Urinary bladder (tissue), 4 donors: ENCODE measurements around the gene UNC13D. TPM values are rescaled to one million over a fixed set of nuclear protein-coding genes. Genes with fewer than 3 reads are reported as not detected.

Source experiments
- DNase-seq: peaks from one replicate; pipeline ENCODE4 v3.0.0-alpha.2; 2015; ENCODE audit errors: extremely low spot score
- H3K27ac ChIP-seq: one replicate; pipeline ENCODE4 v1.5.1; 2013; ENCODE audit warnings: low read depth, mild to moderate bottlenecking, moderate library complexity
- H3K36me3 ChIP-seq: one replicate; pipeline ENCODE4 v1.6.1; 2013; ENCODE audit warnings: mild to moderate bottlenecking, moderate library complexity; ENCODE audit not compliant: insufficient read depth
- H3K4me1 ChIP-seq: one replicate; pipeline ENCODE4 v1.6.1; 2013; ENCODE audit warnings: mild to moderate bottlenecking, moderate library complexity; ENCODE audit not compliant: insufficient read depth
- H3K4me3 ChIP-seq: one replicate; pipeline ENCODE4 v1.5.1; 2013; ENCODE audit warnings: low read depth, low read length
- WGBS: extraction: QIAGEN DNeasy Blood & Tissue Kit; methylation state at CpG from one replicate; pipeline ENCODE4 v1.1.7; 2013; 5-methylcytosine and 5-hydroxymethylcytosine counted together
- polyA plus RNA-seq: library from polyadenylated mRNA; stranded (reverse); fragments of 200-250 nt; gene quantifications from one replicate; pipeline ENCODE4 v1.2.3, GENCODE V29; 2013
- total RNA-seq: library from RNA; depleted of rRNA; stranded (reverse); fragments of >200 nt; gene quantifications from one replicate; pipeline ENCODE4 v1.2.3, GENCODE V29; 2014
- donor health status: healthy with polysubstance abuse.
- donor health status: healthy.

The UNC13D gene
- total and polyA plus RNA-seq, 2 donors = 10.6 to 13.0 TPM

DNA sequence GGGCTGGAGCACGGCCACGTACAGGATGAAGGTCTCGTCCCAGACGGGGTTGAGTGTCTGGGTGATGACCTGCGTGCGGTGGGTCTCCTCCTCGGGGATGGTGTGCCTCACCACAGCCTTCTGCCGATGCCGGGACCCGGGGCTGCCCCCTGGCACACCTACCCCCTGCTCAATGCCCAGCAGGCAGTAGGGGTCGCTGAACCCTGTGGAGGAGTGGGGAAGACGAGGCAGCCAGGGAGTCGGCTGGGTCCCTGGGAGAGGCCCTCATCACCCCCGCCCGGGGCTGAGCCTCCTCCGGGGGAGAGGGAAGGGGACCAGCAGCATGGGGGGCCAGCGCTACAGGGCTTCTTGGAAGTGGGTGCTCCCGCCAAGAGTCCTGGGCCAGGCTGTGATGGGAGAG, 1.8 kb downstream of the UNC13D start:
- 86% methylated on average over 18 of the region's 18 CpGs for WGBS
- no peak overlapping the region for H3K27ac ChIP-seq
- DNase-seq = no peak

DNA sequence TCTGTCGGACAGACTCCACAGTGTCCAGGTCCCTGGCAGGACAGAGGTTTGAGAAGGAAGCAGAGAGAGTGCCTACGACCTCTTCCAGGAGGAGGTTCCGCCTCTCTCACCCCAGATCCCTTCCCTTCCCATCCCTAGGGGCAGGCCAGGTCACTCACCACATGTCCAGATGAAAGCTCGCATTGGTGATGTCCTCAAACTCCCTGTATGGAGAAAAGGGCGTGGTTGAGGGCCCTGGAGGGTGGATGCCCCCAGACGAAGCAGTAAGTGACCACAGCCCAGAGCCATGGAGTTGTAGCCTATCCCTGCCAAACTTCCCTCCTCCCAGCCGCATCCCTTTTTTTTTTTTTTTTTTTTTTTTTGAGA, 3.4 kb downstream of the UNC13D start:
- WGBS = 71% methylated on average over 7 of the region's 7 CpGs
- DNase-seq = no peak
- Histone ChIP-seq H3K4me3 (no peak overlapping the region), H3K27ac (no peak overlapping the region), H3K36me3 (peaks cover 2% of the 10 kb centered on the region), H3K4me1 (no peaks in the 10 kb centered on the region)

More for the DNA sequence above, 1.8 kb downstream of the UNC13D start:
- H3K4me1 ChIP-seq = no peaks in the 10 kb centered on the region
- H3K36me3 ChIP-seq = peaks cover 3% of the 10 kb centered on the region
- H3K4me3 ChIP-seq = no peak overlapping the region

DNA sequence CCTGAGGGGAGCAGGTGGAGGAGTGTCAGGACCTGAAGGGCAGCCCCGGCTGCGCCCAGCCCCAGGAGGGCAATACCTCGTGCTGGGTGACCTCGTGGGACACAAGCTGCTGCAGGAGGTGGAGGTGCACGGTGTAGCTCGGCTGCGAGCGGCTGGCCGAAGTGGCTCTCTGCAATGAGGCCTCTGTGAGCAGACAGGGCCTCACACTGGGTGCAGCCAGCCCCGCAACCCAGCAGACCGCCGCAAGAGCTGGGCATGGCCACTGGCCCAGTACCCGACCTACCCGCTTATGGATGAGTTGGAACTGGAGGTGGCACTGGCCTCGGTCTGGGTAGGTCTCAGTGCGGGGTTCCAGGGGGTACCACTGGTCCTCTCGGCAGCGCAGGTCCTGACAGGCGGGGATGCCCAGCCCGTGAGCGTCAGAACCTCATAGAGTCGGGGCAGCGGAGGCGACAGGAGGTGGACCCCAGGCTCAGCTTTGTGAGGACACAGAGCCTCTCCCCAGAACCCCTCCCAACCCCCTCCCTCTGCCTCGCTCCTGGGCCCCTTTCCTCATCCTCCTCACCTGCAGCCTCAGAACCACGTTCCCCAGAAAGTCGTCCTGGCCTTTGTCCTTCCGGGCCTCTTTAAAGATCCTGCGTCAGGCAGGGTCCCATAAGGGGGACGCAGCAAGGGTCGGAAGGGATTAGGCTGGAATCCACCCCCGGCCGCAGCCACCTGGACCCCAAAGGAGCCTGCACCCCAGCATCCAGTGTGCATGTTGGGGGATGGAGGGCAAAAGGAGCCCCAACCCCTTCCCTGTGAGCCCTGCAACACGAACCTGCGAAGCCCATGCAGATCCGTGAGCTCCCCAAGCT, 4.0 kb downstream of the UNC13D start:
- no peak for DNase-seq
- Histone ChIP-seq H3K4me1 (no peaks in the 10 kb centered on the region), H3K4me3 (no peak overlapping the region), H3K27ac (no peak overlapping the region), H3K36me3 (peaks cover 2% of the 10 kb centered on the region)
- WGBS = 92% methylated on average over 36 of the region's 36 CpGs

DNA sequence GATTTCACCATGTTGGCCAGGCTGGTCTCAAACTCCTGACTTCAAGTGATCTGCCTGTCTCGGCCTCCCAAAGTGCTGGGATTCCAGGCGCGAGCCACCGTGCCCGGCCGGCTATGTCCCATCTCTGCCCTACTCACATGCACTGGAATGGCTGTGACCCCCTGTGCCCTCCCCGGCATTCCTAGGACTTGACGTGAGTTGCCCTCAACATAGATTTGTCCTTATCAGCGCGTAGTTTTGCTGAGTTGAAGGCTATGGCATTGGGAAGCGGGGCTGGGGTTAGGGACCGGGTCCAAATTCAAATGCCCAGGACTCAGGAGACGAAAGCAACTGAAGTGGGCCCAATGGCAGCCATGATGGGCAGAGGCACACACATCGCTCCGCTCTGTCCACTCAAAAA, 5.8 kb downstream of the UNC13D start:
- Histone ChIP-seq H3K4me1 (no peaks in the 10 kb centered on the region), H3K36me3 (peaks cover 2% of the 10 kb centered on the region), H3K4me3 (no peak overlapping the region), H3K27ac (no peak overlapping the region)
- DNase-seq = no peak
- WGBS = 93% methylated on average over 15 of the region's 15 CpGs

DNA sequence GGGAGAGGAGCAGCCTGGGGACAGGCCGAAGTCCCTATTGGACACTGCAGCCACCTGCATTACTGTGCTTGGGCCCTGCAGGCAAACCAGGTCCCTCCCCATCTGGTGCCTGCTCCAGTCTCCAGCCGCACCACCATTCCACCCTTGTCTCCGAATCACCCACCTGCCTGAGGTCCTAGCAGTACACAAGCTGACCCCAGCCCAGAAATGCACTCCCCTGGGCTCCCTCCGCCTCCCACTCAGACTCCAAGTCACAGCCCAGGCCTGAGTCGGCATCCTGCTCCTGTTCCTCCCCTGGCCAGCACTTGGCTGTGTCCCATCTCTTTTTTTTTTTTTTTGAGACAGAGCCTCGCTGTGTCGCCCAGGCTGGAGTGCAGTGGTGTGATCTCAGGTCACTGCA, 6.3 kb downstream of the UNC13D start:
- Histone ChIP-seq H3K36me3 (peaks cover 2% of the 10 kb centered on the region), H3K4me3 (no peak overlapping the region), H3K4me1 (no peaks in the 10 kb centered on the region), H3K27ac (no peak overlapping the region)
- DNase-seq = no peak
- 80% methylated on average over 7 of the region's 7 CpGs for WGBS

DNA sequence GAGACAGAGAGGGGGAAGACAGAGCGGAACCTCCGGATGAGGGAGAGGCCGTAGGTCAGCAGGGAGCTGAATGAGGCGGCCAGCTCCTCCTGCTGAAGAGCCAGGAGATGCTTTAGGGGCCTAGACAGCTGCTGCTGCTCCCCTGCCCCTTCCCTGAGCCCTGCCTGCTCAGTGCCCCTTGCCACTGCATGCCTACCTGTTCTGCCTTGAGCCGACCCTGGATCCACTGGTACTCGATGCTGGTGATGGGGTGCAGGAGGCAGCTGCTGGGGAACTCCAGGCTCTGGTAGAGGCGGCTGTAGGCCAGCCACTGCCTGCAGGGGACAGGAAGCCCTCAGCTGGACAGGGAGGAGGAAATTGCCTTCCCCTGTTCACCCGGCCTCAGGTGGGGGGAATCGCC, 7.6 kb downstream of the UNC13D start:
- no peak for DNase-seq
- Histone ChIP-seq H3K4me3 (no peak overlapping the region), H3K36me3 (peaks cover 2% of the 10 kb centered on the region), H3K27ac (no peak overlapping the region), H3K4me1 (no peaks in the 10 kb centered on the region)
- 91% methylated on average over 9 of the region's 9 CpGs for WGBS

DNA sequence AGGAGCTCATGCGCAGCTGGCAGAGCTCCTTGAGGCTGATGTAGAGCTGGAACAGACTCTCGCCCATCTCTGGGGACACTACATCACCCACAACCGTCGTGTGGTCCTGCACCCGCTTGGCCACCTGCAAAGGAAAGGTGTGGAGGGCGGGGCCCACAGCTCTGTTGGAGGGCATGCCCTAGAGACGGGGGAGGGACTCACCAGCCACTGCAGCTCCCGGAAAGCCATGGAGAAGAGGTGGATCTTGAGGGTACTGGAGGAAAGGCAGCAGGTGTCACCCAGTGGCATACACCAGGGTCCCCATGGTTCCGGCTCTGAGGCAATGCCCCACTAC, 8.6 kb downstream of the UNC13D start:
- WGBS = 67% methylated on average over 9 of the region's 9 CpGs
- Histone ChIP-seq H3K4me1 (no peaks in the 10 kb centered on the region), H3K27ac (no peak overlapping the region), H3K4me3 (no peak overlapping the region), H3K36me3 (peaks cover 2% of the 10 kb centered on the region)
- no peak for DNase-seq

DNA sequence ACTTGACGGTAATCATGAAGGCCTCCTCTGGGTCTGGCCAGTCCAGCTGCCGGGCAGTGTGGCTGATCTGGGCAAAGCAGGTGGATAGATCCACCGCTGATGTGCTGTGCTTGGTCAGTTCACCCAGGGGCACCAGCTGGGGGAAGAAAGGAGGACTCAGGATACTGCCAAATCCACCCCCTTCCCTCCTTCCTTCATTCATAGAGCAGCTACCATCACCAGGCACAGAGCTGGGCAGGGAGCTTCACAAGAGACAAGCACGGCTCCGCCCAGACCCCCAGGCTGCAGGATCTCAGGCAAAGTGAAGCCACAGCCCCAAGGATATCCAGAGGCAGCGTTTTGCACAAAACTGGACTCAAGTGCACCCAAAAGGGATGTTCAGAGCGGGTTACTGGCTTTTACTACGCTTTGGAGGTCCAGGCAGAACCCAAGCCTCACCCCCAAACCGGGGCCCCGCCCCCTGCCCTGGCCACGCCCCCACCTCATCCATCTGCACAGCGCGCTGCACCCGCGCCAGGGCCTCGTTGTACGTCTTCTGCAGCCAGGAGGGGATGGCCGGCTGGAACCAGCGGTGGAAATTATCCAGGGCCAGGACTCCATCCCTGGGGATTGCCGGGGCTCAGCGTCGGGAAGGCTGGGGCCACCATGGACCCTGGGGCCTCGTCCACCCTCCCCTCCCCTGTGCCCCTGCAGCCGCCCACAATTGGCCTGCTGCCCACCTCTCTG, 9.1 kb downstream of the UNC13D start:
- no peaks in the 10 kb centered on the region for H3K4me1 ChIP-seq
- WGBS = 47% methylated on average over 24 of the region's 24 CpGs
- H3K4me3 ChIP-seq = no peak overlapping the region
- H3K36me3 ChIP-seq = peaks cover 2% of the 10 kb centered on the region
- DNase-seq = no peak
- no peak overlapping the region for H3K27ac ChIP-seq

DNA sequence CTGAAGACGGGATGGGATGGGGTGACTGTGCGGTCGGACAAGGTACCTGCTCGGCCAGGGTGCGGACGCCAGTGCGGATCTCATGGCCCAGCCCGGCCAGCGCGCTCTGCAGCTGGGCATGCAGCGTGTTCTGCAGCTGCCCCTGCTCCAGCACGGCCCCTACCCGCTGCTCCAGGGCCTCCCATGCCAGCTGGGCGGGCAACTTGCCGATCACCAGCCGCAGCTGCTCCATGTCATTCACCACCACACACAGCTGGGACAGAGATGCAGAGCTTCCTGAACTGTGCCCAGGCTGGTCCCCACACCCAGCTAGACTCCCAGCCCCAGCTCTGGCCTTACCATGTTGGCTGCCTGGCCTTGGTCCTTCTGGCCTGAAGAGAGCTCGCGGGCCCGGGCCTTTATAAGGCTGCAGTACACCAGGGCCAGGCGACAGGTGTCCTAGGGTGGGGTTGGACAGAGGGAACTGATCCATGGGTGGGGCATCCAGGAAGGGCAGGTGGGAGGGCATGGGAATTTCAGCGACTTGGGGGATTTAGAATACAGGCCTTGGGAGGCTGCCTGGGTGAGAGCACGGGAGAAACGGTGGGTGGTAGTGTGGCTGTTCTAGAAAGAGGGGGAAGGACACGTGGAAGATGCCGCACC, 9.8 kb downstream of the UNC13D start:
- Histone ChIP-seq H3K36me3 (peaks cover 2% of the 10 kb centered on the region), H3K27ac (no peak overlapping the region), H3K4me3 (no peak overlapping the region), H3K4me1 (no peaks in the 10 kb centered on the region)
- DNase-seq = no peak
- WGBS = 95% methylated on average over 25 of the region's 25 CpGs

DNA sequence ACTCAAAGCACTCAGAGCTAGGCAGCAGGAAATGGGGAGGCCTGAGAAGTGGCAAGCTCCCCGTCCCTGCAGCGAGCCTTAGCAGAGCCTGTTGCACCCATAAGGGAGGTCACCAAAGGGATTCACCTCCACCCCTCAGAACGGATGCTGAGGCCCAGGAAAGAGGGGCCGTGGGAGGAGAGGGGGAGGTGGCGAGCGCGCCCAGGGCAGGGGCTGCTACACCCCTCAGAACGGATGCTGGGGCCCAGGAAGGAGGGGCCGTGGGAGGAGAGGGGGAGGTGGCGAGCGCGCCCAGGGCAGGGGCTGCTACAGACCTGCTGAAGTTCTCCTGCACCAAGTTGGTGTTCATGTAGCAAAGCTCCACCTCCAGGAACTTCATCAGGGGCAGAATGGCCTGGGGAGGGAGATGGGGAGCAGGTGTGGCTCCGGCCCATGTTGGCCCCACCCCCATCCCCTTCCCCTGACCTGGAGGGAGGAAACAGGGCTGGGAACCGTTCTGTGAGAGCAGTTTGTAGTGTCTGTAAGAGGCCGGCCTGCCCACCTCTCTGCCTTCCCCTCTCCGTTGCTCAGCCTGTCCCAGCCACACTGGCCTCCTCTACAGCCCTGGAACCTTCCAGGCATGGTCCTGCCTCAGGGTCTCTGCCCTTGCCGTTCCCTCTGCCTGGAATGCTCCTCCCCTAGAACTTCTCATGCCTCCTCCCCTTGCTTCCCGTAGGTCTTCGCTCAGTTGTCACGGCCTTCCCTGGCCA, 11.4 kb downstream of the UNC13D start:
- Histone ChIP-seq H3K4me3 (no peak overlapping the region), H3K4me1 (no peaks in the 10 kb centered on the region), H3K27ac (no peak overlapping the region), H3K36me3 (peaks cover 2% of the 10 kb centered on the region)
- no peak for DNase-seq
- 57% methylated on average over 20 of the region's 20 CpGs for WGBS

DNA sequence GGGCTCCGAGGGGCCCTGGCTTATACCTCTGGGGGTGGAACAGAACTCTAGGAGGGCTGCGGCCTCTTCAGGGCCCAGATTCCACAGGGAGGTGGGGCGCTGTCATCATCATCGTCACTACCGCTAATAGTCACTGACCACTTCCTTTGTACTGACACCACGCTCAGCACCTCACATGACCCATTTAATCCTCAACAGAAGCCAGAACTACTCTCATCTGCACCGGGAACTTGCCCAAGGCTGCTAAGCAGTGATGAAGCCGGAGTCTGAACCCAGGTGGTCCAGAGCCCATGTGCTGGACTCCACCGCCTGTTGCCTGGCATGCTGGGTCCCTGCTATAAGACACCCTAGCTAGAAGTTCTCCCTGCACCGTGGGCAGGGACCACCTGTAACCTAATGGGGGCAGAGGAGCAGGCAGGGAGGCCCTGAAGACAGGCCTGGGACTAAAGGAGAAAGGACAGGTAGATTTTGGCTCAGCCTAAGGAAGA, 12.0 kb downstream of the UNC13D start:
- Histone ChIP-seq H3K4me3 (no peak overlapping the region), H3K4me1 (no peaks in the 10 kb centered on the region), H3K27ac (no peak overlapping the region), H3K36me3 (peaks cover 2% of the 10 kb centered on the region)
- no peak for DNase-seq
- 76% methylated on average over 10 of the region's 10 CpGs for WGBS

DNA sequence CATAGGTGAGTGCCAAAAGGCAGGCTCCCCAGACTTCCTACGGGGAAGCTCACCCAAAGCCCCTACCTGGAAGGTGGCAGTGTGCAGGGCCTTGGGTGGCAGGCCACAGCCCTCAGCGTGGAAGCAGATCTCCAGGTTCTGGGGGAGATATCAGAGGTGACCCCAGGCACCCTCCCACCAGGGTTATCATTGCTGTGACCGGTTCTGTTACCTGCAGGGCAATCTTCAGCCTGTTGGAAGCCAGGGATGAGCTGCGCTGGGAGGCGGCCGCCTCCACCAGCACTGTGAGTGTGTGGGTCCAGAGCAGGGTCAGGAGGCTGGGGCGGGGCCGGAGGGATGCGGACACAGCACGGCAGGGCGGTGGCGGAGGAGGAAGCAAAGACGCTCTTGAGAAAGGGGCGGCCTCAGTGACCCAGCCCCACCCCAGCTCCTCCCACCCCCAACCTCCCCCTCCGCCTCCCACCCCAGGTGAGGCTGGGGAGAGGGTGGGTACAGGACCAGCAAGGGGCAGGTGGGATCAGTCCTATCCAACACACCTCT, 13.1 kb downstream of the UNC13D start:
- no peaks in the 10 kb centered on the region for H3K4me1 ChIP-seq

More for the DNA sequence above, 13.1 kb downstream of the UNC13D start:
- Histone ChIP-seq H3K27ac (no peak overlapping the region), H3K4me3 (no peak overlapping the region), H3K36me3 (peaks cover under 1% of the 10 kb centered on the region)
- no peak for DNase-seq
- WGBS = 89% methylated on average over 15 of the region's 15 CpGs
